Measurements from ENCODE around the gene SYT7. TPM values are rescaled to one million over a fixed set of nuclear protein-coding genes. Genes with fewer than 3 reads are reported as not detected.
"Not testable (repeated sequence)": the region's sequence is repeated elsewhere in the genome, so short reads cannot be mapped to it uniquely, and the experiment has no call there.

The SYT7 gene
- total RNA-seq, 1 experiment from 2014 or later: 2.5 TPM

- TF ChIP-seq TCF7L2 (IDR thresholded peaks at IDR 0.05; ENCODE audit: low read depth, low read length) (no peak), CTCF (IDR thresholded peaks at IDR 0.05) (no peak)
- Histone ChIP-seq H3K27me3 (ENCODE audit: control insufficient read depth, insufficient read depth, low read length) (no peaks in the 10 kb centered on the region), H3K36me3 (ENCODE audit: control insufficient read depth, insufficient read depth, low read length) (no peaks in the 10 kb centered on the region), H3K27ac (ENCODE audit: low read length) (no peak overlapping the region), H3K4me3 (ENCODE audit: low read depth in 2 of 2, low read length in 2 of 2) (no peak overlapping the region), H3K4me1 (ENCODE audit: control insufficient read depth, insufficient read depth, low read length) (peaks cover 3% of the 10 kb centered on the region; the same call in 1 of the 2 replicates), H3K9me3 (ENCODE audit: control insufficient read depth, insufficient read depth, low read depth, low read length) (no peaks in the 10 kb centered on the region)
- intact Hi-C loops (cut with micrococcal nuclease; ENCODE audit: unreplicated experiment): no loop called here
- no TSS peak for BruUV-seq (replicated peaks)
- POLR2A ChIA-PET: interaction anchor here (0.6 kb wide), 1 partner anchor 14 kb away, joined by 4 read pairs; no protein-coding TSS in a partner anchor
- CTCF ChIA-PET: interaction anchor here (0.7 kb wide), 1 partner anchor 25 kb away, joined by 3 read pairs; no protein-coding TSS in a partner anchor
- DNase-seq (ENCODE audit: low read depth, low spot score) (no peak), ATAC-seq (no peak; the same call in 1 of the 2 replicates)
- in situ Hi-C loops (cut with HindIII; ENCODE audit: low pct_unique_long_range_greater_than_20kb, low sequenced_read_pairs): no loop called here
Observed at GRCh38 chr11:61480261-61480993, 100.4 kb downstream of the SYT7 start.

GRCh38 chr11:61479360-61480058 lies 101.4 kb downstream of the SYT7 start:
- DNase-seq (ENCODE audit: low read depth, low spot score); ATAC-seq; H3K4me1 ChIP-seq (ENCODE audit: control insufficient read depth, insufficient read depth, low read length); H3K27me3 ChIP-seq (ENCODE audit: control insufficient read depth, insufficient read depth, low read length); BruUV-seq (replicated peaks); H3K27ac ChIP-seq (ENCODE audit: low read length); H3K36me3 ChIP-seq (ENCODE audit: control insufficient read depth, insufficient read depth, low read length); in situ Hi-C loops (cut with HindIII; ENCODE audit: low pct_unique_long_range_greater_than_20kb, low sequenced_read_pairs); H3K4me3 ChIP-seq (ENCODE audit: low read depth in 2 of 2, low read length in 2 of 2); H3K9me3 ChIP-seq (ENCODE audit: control insufficient read depth, insufficient read depth, low read depth, low read length): not testable (repeated sequence)
- ChIA-PET POLR2A (interaction anchor here (0.6 kb wide), 1 partner anchor 13 kb away, joined by 4 read pairs; no protein-coding TSS in a partner anchor), CTCF (interaction anchor here (0.7 to 2.9 kb wide), 2 partner anchors 26 to 38 kb away, joined by 3 to 31 read pairs; no protein-coding TSS in a partner anchor)
- intact Hi-C loops (cut with micrococcal nuclease; ENCODE audit: unreplicated experiment): loop anchor here (5.0 kb wide), 1 partner anchor 148 kb away; no protein-coding TSS in a partner anchor

- Histone ChIP-seq H3K27me3 (ENCODE audit: control insufficient read depth, insufficient read depth, low read length) (no peaks in the 10 kb centered on the region), H3K4me3 (ENCODE audit: low read depth in 2 of 2, low read length in 2 of 2) (no peak overlapping the region), H3K27ac (ENCODE audit: low read length) (no peak overlapping the region), H3K9me3 (ENCODE audit: control insufficient read depth, insufficient read depth, low read depth, low read length) (no peaks in the 10 kb centered on the region), H3K36me3 (ENCODE audit: control insufficient read depth, insufficient read depth, low read length) (no peaks in the 10 kb centered on the region), H3K4me1 (ENCODE audit: control insufficient read depth, insufficient read depth, low read length) (peaks cover 3% of the 10 kb centered on the region; the same call in 1 of the 2 replicates)
- no TSS peak for BruUV-seq (replicated peaks)
- intact Hi-C loops (cut with micrococcal nuclease; ENCODE audit: unreplicated experiment) (loop anchor here (1.0 to 5.0 kb wide), 2 partner anchors 39 to 150 kb away; no protein-coding TSS in a partner anchor), in situ Hi-C loops (cut with HindIII; ENCODE audit: low pct_unique_long_range_greater_than_20kb, low sequenced_read_pairs) (no loop called here)
- POLR2A ChIA-PET: no interaction called here
- ATAC-seq (peak; percentile 37; the same call in 1 of the 2 replicates), DNase-seq (ENCODE audit: low read depth, low spot score) (no peak)
- CTCF ChIA-PET: interaction anchor here (0.6 to 2.9 kb wide), 4 partner anchors 37 to 160 kb away, joined by 3 to 31 read pairs (median 3); no protein-coding TSS in a partner anchor
- TF ChIP-seq CTCF (IDR thresholded peaks at IDR 0.05): peak; percentile 96
- TF ChIP-seq REST (IDR thresholded peaks at IDR 0.05; ENCODE audit: insufficient read depth in 1 of 2, low read depth in 2 of 2, low read length in 1 of 2): no peak
Observed at GRCh38 chr11:61477727-61478148, 103.1 kb downstream of the SYT7 start.
